NCI-H1092 (cell line): ENCODE measurements around the gene NDRG3.

Source experiments
- DNase-seq: peaks from one replicate; lab custom pipeline; 2025; lab: John Stamatoyannopoulos, UW

Gene NDRG3

DNA sequence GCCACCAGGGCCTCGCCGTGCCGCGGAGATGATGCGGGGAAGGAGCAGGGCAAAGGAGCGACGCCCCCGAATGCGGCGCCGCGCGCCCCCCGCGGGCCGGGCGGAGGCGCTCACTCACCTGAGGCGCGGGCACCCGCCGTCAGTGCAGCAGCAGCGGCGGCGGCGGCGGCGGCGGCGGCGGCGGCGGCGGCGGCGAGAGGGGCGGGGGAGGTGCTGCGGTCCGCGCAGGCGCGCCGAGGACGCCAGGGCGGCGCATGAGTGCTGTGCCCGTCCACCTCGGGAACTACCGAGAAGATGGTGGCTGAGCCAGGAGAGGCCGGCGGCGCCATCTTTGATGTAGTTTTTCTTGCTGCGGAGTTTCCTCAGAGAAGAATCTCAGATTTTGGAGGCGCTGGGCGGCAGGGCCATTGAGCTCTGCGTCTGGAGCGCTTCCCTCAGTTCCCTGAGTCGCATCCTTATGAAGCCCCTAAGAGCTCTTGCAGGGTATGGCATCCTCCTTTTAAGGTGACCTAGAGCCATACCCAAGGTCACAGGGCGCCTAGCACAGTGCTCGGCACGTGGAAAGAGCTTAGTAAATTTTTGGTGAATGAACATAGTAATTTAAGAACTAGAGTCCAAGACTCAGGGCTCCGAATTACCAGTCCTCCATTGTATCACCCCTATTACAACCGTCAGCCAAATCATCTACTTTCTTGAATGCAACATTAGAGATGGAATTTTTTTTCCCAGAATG, at the start of gene NDRG3:
Gene NDRG3 (minus strand): TSS at position 164 of the 733 bp plus-strand sequence. CDS start 24,355 bp downstream, outside the sequence.
- DNase-seq: peak; percentile 93

DNA sequence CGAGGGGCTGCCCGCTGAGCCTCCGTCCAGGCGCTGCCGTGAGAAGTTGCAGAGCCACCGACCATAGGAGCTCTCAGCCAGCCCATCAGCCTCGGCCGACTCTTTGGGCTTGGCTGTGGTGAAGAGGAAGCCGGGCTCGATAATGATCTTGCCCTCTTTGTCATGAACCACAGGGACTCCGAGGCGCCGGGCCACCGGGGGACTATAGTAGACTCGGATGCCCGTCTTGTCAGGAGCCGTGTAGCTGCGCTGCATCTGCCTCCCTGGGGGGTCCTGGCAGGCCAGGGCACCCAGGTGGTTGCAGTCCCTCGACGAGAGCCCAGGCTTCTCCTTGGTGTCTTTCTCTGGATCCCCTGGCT, 48.2 kb upstream of the NDRG3 start:
- no peak for DNase-seq

DNA sequence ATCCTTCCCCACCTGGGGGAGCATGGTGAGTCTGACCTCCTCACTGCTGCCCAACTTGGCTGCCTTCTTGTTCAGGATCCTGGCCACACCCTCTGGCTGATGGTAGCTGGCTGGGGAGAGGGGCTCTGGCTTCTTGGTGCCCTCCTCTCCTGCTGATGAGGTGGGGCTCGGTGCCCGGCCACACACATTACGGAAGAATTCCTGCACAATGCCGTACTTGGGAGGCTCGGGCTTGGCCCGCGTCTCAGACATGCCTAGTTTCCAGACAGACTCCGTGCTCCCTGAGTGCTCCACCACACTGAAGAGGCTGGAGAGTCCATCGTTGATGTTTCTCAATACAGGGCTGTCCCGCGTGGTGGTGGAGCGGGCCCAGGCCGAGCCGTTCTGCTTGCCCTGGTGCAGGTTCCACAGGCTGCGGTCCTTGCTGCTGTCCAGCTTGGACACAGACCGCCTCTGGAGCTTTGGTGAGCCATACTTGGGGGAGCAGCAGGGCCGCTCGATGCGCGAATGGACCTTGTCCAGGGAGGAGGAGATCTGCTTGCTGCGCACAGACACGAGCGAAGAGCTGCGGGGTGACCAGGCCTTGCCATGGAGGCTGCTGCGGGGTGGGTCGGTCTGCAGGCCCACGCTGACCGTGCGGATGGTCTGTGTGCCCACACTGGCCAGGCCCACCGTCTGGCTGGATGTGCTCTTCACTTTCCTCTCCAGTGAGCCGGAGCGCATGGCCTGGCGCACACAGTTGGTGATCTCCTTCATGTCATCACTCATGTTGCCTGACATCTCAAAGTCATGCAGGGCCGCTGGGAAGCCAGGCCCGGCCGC, 47.6 kb upstream of the NDRG3 start:
- DNase-seq: no peak

DNA sequence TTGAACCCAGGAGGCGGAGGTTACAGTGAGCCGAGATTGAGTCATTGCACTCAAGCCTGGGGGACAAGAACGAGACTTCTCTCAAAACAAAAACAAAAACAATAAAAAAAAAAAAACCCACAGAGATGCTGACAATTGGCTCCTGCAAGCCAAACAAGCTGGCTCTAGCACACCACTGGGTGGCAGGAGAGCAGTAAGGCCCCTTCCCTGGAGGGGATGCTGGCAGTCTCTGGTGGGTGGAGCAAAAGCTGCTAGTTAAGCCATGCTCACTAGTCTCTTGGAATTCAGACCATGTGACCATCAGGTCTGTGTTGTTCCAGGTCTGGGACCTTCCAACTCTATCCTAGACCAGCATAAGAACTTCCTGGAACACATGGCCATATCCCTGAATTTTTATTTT, 46.5 kb upstream of the NDRG3 start:
- DNase-seq: no peak

DNA sequence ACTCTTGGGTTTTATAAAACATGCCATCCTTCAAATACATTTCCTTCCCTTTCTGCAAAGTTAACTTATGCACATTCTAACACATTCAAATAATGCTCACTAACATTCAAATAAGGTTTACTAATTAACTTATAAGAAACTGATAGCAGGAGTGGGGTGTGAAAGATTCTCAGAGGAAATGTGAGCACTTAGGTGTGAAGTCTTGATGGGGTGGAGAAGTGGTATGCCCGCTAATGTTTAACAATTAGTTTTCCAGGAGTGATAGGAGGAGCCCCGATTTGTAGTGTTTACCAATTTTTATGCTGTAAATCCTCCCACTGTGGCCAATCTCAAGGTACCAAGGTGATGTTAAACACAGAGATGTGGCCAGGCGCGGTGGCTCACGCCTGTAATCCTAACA, 46.0 kb upstream of the NDRG3 start:
- DNase-seq: no peak

DNA sequence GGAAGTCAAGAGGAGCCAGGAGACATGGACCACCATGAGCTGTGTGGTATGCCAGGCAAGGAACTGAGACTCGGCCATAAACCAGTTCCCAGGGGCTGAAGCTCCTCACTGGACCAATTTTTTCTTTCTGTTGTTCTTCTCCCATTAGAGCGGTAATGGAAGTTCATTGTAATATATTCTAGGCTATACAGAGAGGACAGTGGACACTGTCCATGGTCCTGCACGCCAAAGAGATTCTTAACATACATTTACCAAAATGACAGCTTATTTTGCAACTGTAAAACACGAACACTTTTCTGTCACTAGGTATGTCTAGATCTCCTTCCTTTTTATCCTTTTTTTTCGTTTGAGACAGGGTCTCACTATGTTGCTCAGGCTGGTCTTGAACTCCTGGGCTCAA, 40.8 kb upstream of the NDRG3 start:
- no peak for DNase-seq

DNA sequence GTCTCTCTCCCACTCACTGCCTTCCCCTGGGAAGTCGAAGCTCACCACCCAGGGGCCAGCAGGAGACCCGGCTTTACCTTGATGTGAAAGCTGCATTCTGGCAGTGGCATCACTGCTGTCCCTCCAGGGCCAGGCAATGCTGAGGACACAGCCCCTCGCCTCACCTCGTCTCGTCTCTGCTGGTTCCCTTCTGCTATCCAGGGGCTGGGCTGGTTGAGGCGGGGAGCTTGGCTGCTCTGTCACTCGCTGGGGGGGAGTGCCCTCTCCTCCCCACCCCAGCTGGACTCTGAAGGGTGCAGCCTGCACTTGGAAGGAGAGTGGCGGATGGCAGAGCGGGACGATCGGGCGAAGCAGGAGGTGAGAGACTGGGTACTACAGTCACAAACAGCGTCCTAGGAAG, 40.4 kb upstream of the NDRG3 start:
- DNase-seq: no peak

DNA sequence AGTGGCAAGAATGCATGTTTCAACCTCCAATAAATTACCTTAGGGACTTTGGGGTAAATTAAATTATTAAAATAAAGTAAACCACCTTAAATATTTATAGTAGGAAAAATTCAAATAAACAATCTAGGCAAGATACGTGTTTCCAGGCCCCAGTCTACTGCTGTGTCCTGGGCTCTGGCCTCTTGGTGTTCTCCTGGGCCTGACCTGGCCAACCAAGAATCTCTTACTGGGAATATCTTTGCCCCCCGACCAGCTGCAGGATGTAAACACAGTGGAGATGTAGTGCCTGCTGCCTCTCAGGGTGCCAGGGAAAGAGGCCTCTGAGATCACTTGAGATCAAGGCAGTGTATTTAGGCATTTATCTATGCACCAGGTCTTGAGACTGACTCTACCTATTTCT, 39.4 kb upstream of the NDRG3 start:
- DNase-seq: no peak

DNA sequence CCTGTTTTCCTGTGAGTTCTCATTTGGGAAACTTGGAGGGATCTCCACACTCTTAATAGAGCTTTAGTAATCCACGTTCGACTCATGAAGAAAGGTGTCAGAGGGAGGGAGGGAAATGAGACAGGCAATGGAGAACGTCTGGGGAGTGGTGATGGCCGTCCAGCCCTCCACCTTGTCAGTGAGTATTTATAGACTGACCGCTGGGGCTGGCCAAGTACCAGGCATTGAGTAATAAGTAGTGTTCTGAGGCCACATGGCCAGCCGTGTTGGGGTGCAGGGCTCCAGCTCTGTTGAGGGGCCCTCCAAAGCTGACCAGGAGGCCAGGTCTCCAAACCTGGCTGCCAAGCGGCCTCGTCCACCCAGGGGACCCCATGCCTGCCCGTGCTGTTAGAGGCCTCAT, 39.0 kb upstream of the NDRG3 start:
- DNase-seq: no peak

DNA sequence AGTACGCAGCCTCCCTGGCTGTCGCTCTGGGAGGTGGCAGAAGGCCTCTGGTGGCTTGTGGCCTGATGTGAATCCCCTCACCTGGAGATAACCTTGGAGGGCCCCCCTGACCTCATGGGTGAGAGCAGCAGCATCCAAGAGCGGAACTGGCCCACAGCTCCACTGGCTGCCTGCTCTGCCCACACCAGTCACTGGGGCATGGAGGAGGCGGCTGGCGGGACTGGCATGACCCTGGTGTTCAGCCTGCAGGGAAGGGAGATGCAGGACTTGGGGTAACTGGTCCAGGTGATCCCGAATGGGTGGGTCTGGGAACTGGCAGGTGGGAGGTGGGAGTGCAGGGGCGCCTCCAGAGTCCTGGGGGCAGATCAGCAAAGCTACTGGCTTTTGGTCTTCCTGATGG, 38.2 kb upstream of the NDRG3 start:
- DNase-seq: no peak

DNA sequence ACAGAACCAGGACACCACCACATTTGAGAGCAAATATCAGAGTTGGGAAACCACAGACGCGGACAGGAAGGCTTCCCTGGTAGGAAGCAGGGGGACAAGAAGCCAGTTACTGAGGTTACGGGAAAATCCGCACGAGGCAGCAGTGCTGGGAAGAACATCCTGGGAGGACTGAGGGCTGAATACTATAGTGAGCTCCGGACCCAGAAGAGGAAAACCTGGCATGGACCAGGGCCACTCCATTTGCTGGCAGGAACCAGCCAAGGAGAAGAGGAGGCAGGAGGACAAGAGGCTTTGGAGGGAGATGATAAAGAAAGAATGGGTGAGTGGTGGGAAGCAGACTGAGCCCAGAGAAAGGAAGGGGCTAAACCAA, 33.8 kb upstream of the NDRG3 start:
- no peak for DNase-seq

DNA sequence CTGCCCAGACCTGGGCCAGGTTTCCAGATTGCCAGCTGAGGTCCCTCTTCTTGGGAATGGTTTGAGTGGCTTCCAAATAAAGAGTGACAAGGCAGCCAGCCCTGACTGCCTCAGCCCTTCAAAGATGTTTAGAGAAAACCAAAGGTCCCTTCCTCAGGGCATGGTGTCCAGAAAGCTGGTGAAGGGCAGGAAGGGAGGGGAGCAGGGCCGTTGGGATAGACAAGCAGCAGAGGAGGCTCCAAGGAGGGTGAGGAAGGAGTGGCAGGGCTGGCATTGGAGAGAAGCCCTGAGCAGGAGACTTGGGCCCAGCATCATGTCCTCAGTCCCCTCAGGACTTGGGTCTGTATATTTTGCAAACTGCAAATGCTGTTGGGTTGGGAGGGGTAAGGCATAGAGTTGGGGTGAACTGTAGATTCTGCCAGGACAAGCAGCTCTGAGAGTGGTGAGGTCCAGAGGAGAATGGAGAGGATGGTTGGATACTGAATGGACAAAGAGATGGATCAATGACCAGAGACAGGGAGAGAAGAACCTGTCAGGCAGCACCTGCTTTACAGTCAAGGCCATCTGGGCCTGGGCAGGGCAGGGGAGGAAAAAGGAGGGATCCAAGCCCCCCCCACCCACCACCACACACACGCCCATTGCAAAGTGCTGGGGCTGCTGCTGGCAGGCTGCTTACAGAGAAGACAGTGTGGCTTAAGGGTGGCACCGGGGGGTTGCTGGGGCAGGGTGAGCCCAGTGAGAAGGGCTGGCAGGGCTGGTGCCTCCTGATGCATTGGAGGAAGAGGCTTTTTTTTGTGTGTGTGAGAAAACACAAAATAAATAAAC, 33.2 kb upstream of the NDRG3 start:
- DNase-seq: no peak

DNA sequence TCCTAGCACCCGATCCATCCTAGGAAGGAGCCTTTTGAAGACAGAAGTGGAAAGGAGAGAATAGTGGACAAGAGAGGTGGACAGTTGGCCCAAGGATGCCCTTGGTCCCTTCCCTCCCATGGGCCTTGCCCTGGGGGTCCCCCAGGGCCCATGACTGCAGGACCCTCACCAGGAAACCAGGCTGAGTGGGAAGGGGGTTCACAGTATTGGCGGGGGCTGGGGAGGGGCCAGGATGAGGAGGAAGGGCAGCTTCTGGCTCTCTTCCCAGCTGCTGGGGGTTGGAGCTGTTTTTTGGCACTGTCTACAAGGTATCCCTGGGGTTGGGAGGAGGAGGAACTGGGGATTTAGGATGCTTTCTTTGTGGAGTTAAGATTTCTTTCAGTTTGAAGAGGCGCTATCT, 31.7 kb upstream of the NDRG3 start:
- DNase-seq: no peak

DNA sequence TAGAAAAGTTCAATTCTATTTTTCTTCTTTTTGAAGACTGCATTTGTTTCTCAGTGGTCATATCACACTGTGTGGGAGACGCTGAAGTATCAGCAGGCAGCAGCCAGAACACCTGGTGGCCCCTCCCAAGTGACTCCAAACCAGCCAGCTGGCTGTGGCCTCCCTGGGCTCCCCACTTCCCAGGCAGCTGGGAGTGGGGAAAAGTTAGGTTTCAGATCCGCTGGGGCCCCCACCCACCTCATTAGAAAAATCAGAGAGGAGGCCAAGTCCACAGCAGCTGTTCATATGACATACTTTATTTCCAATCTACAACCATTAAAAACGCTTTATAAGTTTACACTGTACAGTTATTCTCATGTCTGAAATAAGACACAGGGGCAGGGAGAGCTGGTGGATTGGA, 31.3 kb upstream of the NDRG3 start:
- no peak for DNase-seq

DNA sequence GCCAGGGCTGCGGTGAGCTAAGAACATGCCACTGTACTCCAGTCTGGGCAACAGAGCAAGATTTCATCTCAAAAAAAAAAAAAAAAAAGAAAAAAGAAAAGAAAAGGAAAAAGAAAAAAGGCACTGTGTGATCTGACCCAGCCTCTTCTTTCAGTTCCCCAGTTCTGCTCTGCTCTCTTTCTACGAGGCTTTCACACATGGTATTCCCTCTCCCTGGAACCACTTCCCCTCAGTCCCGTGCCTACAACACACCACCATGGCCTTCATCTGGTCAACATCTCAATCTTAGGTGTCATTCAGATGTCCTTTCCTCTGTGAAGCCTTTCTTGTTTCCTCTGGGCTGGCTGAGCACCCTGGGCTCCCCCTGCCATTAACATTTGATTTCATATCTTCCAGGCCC, 29.9 kb upstream of the NDRG3 start:
- no peak for DNase-seq

DNA sequence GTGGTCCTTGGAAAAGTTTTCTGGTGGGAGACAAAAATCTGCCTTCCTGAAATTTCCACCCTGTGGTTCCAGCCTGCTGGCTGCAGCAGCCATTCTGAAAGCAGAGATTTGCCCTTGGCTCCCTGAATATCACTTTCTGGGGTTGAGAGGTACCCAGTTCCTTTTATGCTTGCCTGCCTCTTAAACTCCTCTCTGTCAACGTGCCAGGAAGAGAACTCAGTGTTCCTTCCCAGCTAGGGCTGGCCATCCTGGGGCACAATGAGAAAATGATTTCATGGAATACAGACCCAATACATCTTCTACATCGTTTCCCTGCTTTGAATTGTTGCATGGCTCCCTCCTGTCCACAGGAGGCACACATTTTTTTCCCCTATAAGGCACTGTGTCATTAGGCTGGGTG, 29.3 kb upstream of the NDRG3 start:
- DNase-seq: no peak

DNA sequence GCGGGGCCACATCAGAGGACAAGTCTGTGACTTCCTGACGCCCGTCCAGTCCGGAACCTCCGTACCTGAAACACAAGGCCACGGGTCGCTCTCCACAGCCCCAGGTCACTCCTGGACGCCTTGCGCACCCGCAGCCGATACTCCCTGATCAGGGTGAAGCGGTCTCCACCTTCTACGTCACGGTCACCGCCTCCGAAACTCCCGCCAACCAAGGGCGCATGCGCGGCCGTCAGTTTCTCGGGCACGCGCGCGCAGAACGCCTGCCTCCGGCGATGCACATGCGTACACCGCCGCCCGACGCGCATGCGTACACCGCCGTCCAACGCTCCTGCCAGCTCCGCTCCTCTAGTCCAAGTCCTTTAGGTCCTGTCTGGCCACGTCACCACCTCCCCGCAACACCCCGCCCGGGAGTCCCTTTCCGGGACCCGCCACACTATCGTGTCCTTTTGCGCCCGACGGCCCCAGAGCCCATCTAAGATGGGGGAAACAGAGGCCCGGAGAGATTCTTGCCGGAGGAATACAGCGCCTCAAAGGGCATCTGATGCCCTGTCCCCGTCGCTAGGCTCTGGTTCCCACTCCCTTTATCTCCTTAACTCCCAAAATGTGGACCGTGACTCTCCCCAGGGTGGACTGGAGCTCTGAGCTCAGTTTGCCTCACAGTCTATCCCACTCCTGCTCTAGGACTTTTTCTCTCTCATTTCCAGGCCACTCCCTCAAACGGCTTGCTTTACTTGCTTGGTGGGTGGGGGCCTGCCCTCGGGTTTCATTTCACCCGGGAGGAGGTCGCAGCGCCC, 27.9 kb upstream of the NDRG3 start, which contains the start of gene DSN1:
Gene DSN1 (minus strand): TSS at position 167 of the 794 bp plus-strand sequence. CDS start 2,305 bp downstream, outside the sequence.
- peak; percentile 97 for DNase-seq

DNA sequence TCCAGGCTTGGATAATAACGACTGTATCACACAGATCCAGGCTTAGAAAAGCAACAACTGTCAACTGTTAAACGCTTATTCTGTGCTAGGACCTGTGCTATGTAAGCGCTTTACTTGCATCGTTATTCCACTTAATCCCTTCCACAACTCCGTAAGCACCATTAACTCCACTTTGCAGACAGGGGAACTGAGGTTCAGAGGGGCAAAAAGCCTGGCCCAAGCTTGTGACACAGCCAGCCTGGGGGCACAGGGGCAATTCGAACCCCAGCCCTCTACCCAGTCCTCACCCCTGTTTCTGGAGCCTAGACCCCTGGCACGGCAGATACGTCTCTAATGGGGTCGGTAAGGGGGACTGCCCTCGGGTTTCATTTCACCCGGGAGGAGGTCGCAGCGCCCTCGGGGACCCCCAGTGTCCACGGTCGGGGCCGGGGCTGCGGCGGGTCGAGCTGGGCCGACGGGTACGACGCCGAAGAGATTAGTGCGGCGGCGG, 27.3 kb upstream of the NDRG3 start:
- no peak for DNase-seq

DNA sequence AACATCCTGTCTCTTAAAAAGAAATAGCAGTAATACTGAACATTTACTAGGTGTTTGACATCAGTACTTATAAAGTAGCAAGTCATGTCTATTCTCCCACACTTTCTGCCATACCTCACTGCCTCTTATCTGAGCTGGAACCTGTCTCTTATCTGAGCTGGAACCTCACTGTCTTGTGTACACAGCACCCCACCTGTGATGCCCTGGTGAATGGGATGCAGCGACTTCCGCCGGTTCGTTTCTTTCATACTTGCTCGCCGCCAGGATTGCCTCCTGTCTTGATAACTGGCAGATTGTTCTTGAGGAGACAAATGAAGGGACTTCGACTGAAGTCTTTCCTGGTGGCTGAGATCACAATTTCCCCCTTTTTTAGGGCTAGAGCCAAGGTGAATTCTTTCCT, 24.8 kb upstream of the NDRG3 start:
- no peak for DNase-seq

DNA sequence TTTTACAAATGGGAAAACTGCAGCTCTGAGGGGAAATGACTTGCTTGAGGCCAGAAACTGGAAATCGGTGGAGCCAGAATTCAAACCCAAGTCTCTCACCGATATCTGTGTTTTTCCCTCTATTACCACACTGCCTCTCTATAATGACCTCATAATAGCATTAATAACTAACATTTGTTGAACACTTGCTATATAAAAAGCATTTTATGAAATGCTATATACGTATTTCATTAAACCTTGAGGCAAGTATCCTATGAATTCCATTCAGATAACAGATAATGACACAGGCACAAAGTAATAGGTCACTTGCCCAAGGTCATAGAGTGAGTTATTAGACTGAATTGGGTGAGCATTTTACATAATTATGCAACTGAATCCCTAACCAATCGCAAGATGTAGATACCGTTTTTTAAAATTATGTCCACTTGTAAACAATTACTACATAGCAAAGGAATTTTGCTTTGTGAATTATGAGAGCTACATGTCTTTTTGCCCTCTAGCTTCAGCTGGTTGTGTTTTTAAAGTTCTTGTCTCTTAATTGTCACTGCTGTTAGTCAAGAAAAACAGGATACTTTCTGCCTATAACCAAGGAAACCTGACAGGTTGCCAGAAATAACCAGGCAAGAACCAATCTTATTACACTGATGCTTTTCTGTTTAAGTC, 23.0 kb upstream of the NDRG3 start:
- DNase-seq: no peak

DNA sequence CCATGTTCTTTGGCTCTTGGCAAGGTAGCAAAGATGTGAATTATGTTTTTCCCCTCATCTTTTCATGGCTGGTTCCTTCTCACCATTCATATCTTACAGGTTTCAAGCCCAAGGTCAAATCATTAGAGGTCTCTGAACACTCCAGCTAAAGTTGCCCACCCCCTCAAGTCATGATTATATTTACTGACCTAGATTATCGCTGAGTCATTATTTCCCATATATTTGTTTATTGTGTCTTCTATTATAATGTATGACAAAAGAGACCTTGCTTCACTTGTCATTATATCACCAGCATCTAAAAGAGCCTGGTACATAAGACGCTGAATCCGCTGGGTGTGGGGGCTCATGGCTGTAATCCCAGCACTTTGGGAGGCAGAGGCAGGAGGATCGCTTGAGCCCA, 15.2 kb upstream of the NDRG3 start:
- DNase-seq: no peak
